Measurements from ENCODE around the gene ROR1. TPM values are rescaled to one million over a fixed set of nuclear protein-coding genes. Genes with fewer than 3 reads are reported as not detected.

Gene ROR1
- total and polyA plus RNA-seq, 9 of the 15 experiments (the other 6 are each of a cell fraction or from before 2014, with no cell fraction given), result 0.02 TPM; not detected in 8

DNA sequence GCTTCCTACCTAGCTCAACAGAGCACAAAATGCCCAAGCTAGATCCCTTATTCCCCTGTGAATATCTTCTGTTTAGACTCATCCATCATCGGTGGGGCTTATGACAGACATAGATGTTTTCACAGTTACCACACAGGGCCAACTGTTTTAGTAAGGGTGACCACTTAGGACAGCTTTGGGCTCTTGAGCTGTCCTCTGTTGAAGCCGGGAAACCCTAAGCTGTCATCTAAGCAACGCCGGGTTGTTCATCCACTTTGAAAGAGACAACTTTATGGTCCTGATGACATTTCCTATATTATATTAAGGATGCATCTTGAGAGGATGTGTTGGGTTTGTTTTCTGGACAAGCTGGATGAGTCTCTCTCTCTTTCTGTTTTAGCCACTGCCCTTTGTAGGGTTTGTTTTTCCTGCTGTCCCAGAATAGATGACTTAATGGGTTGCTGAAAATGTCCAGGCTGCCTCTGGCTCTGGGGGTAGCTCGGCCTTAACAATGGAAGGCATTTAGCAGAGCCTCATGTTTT, 319.1 kb downstream of the ROR1 start:
- in situ Hi-C loops (cut with MboI) (no loop called here), intact Hi-C loops (cut with micrococcal nuclease) (no loop called here)
- H3K9me3 ChIP-seq (replicated peaks; ENCODE audit: control insufficient read depth, insufficient read depth, low read depth, low read length), result no peaks in the 10 kb centered on the region
- no peaks in the 10 kb centered on the region for H3K9me1 ChIP-seq (ENCODE audit: control insufficient read depth, insufficient read depth, low read length)
- 0% methylated on average over 5 of the region's 5 CpGs for WGBS (ENCODE audit: insufficient coverage, low coverage, missing lambda C conversion rate)
- no TSS peak for BruUV-seq (replicated peaks)
- no peak overlapping the region for H3K4me3 ChIP-seq
- no peaks in the 10 kb centered on the region for H4K20me1 ChIP-seq (replicated peaks; ENCODE audit: control insufficient read depth, insufficient read depth, low read length)
- FAIRE-seq (no peak), ATAC-seq (no peak), DNase-seq (ENCODE audit: extremely low read depth in 1 of 4, low spot score in 3 of 4) (no peak)
- H3K9ac ChIP-seq (ENCODE audit: insufficient read depth in 1 of 2, low read depth in 2 of 2, low read length in 2 of 2), result no peak overlapping the region
- H3K4me1 ChIP-seq (replicated peaks in 1 of 2; ENCODE audit: control insufficient read depth in 2 of 2, insufficient read depth in 2 of 2, low read length in 2 of 2), result no peaks in the 10 kb centered on the region
- ChIA-PET CTCF (ENCODE audit: low intra/inter-chr PET ratio) (interaction anchor here (0.6 kb wide), 1 partner anchor 50 kb away, joined by 3 read pairs; no protein-coding TSS in a partner anchor), POLR2A (interaction anchor here (1.0 to 1.2 kb wide), 2 partner anchors 9 to 17 kb away, joined by 3 to 5 read pairs; no protein-coding TSS in a partner anchor)
- TF ChIP-seq PRPF4 (IDR thresholded peaks at IDR 0.05; ENCODE audit: insufficient read depth, low read depth, low read length, poor library complexity, severe bottlenecking), result no peak
- no peak for TF ChIP-seq MCM5 (IDR thresholded peaks at IDR 0.05; ENCODE audit: low read depth)
- no peak for TF ChIP-seq ILF3 (IDR thresholded peaks at IDR 0.05; ENCODE audit: borderline replicate concordance)
- TF ChIP-seq, protein P1, sequence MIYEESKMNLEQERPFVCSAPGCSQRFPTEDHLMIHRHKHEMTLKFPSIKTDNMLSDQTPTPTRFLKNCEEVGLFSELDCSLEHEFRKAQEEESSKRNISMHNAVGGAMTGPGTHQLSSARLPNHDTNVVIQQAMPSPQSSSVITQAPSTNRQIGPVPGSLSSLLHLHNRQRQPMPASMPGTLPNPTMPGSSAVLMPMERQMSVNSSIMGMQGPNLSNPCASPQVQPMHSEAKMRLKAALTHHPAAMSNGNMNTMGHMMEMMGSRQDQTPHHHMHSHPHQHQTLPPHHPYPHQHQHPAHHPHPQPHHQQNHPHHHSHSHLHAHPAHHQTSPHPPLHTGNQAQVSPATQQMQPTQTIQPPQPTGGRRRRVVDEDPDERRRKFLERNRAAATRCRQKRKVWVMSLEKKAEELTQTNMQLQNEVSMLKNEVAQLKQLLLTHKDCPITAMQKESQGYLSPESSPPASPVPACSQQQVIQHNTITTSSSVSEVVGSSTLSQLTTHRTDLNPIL (CRISPR knock-in tag; IDR thresholded peaks at IDR 0.05), result no peak
- no peak for TF ChIP-seq MED1 (CRISPR knock-in tag; IDR thresholded peaks at IDR 0.05; ENCODE audit: borderline replicate concordance)
- no peak for TF ChIP-seq NFIX (CRISPR knock-in tag; IDR thresholded peaks at IDR 0.05; ENCODE audit: low read depth)
- no peak for TF ChIP-seq HMG20A (CRISPR knock-in tag; conservative IDR thresholded peaks at IDR 0.05)
- no peak for TF ChIP-seq TAF7 (tag; IDR thresholded peaks at IDR 0.05)
- TF ChIP-seq, protein P2, sequence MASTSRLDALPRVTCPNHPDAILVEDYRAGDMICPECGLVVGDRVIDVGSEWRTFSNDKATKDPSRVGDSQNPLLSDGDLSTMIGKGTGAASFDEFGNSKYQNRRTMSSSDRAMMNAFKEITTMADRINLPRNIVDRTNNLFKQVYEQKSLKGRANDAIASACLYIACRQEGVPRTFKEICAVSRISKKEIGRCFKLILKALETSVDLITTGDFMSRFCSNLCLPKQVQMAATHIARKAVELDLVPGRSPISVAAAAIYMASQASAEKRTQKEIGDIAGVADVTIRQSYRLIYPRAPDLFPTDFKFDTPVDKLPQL (IDR thresholded peaks at IDR 0.05; ENCODE audit: extremely low read depth, insufficient read length), result no peak
- no peak for TF ChIP-seq HDAC3 (IDR thresholded peaks at IDR 0.05; ENCODE audit: borderline replicate concordance, partially characterized antibody)
- TF ChIP-seq, protein P3, sequence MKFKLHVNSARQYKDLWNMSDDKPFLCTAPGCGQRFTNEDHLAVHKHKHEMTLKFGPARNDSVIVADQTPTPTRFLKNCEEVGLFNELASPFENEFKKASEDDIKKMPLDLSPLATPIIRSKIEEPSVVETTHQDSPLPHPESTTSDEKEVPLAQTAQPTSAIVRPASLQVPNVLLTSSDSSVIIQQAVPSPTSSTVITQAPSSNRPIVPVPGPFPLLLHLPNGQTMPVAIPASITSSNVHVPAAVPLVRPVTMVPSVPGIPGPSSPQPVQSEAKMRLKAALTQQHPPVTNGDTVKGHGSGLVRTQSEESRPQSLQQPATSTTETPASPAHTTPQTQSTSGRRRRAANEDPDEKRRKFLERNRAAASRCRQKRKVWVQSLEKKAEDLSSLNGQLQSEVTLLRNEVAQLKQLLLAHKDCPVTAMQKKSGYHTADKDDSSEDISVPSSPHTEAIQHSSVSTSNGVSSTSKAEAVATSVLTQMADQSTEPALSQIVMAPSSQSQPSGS (CRISPR knock-in tag; IDR thresholded peaks at IDR 0.05), result no peak
- TF ChIP-seq COPS2 (conservative IDR thresholded peaks at IDR 0.05), result no peak
- no peak for TF ChIP-seq ZNF133 (CRISPR knock-in tag; IDR thresholded peaks at IDR 0.05)
- TF ChIP-seq HNRNPK (IDR thresholded peaks at IDR 0.05; ENCODE audit: low read depth, low read length, poor library complexity, severe bottlenecking), result no peak
- no peaks in the 10 kb centered on the region for H3K79me2 ChIP-seq (ENCODE audit: control insufficient read depth, insufficient read depth, low read length)
- no peaks in the 10 kb centered on the region for H3K27me3 ChIP-seq (ENCODE audit: control insufficient read depth in 2 of 2, insufficient read depth in 2 of 2, low read length in 2 of 2)
- H3K36me3 ChIP-seq (ENCODE audit: control insufficient read depth, insufficient read depth, low read length), result no peaks in the 10 kb centered on the region
- H3K4me2 ChIP-seq (ENCODE audit: insufficient read depth, low read length), result no peak overlapping the region
- H2AFZ ChIP-seq (ENCODE audit: low read depth, low read length), result no peak overlapping the region
- no peak overlapping the region for H3K27ac ChIP-seq (ENCODE audit: extremely low read depth, low read depth, low read length)
